DMS53 treated with DMSO at 0.1 percent for 48 hours (cell line): ENCODE measurements around the gene MED27.

ENCODE experiments used
- DNase-seq: peaks from one replicate; lab custom pipeline; 2025; ENCODE audit not compliant: unreplicated experiment; lab: John Stamatoyannopoulos, UW

The MED27 gene

DNA sequence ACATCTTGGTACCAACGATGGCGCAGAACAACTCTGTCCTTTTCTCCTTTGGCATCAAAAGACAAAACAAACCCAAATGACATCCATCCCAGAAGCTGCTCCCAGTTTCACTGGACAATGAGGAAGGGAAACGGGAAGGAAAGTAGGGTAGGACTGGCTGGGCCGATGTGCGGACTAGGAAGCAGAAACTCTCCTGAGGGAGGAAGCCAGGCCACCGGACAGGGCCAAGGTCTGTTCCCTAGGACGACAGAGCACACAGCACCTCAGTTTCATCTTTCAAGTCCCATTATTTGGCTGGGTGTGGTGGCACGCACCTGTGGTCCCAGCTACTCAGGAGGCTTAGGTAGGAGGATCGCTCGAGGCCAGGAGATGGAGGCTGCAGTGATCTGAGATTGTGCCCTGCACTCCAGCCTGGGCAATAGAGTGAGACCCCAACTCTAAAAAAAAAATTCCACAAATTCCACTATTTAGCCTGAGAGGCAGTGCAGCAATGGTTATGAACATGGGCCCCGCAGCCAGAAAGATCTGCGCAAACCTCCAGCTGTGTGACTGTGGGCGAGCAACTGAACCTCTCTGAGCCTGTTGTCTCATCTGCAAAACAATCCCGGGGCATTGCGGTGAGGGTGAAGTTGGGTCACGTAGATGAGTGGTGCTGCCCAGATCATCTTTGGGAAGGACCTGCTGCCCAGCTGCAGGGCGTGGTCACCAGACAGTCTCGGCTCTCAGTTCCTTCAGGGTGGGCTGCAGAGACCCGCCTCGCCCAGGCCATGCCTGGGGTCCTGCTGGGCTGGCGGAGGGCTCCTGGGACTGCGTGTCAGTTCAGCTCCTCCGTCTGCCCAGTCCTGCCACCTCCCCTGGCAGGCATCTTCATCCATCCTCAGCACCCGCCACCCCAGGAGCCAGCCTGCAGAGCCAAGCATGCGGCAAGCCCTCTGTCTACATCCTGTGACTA lies 238.6 kb downstream of the MED27 start:
- no peak for DNase-seq

- no peak for DNase-seq
These were observed 239.4 kb downstream of the MED27 start for GRCh38 chr9:131840220-131840619.

DNA sequence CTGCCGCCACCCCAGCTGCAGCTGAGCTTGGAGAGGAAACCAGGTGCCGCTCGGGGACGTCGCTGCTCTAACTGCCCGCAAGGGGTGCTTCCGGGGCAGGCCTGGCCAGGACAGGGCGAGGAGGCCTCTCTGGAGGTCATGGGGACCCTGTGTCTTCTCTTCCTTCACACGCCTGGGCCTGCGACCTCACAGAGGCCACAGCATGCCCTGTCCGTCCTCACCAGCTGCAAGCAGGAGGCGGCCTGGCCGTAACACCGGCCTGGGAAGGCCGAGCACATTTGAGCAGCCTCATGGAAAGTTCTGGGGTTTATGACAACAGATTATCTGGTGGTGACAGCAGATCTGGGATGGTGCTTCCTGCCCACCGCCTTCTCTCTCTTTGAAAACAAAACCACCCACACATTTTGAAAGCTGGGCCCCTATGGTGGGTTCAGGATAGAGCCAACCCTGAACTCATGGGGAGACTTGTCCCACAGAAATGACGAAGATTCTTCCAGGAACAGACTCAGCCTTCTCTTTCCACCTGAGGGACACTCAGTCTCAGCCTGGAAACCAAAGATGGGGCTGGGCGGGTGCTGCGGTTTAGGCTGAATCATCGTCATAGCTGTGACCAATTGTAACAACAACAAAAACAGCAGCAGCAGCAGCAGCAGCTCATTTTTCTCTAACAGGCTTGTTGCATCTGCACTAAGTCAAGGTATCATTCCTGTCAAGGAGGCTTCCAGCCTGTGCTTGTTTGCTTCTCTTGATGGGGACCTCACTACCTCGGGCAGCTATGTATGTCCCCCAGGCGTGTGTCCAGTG lies 240.2 kb downstream of the MED27 start:
- DNase-seq, result no peak

GRCh38 chr9:131838530-131839280 lies 241.0 kb downstream of the MED27 start:
- DNase-seq, result no peak

DNA sequence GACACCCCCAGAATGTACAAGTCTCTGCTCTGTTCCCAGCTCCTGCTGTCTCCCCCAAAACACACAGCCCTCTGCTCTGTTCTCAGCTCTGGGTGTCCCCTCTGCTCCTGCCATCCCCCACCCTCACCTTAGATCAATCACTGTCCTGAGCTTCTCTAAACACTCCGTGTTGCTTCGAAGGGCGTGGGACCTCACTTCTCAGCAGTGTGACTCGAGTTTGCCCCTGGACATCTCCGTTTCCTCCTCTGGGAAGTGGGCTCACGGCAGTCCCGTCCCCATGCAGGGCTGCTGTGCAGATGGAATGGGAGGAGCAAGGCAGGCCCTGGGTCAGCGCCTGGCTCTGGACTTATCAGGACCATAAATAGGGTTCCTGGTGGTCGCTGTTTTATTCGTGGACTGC lies 241.8 kb downstream of the MED27 start:
- no peak for DNase-seq

- DNase-seq, result no peak
These were observed 242.4 kb downstream of the MED27 start for GRCh38 chr9:131837316-131837715.

GRCh38 chr9:131836607-131837315 lies 242.9 kb downstream of the MED27 start:
- no peak for DNase-seq

DNA sequence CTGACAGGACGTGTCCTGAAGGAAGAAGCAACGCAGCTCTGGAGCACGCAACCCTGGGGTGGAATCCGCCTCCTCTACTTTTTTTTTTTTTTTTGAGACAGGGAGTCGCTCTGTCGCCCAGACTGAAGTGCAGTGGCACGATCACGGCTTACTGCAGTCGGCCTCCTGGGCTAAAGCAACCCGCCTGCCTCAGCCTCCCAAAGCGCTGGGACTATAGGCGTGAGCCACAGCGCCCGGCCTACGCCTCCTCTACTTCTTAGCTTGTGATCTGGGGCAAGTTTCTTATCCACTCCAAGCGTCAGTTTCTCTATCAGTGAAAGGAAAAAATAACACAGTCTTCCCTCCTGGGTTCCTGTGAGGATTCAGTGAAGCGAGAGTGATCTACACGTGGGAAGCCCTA lies 243.6 kb downstream of the MED27 start:
- no peak for DNase-seq

GRCh38 chr9:131835151-131835910 lies 244.3 kb downstream of the MED27 start:
- DNase-seq, result no peak

DNA sequence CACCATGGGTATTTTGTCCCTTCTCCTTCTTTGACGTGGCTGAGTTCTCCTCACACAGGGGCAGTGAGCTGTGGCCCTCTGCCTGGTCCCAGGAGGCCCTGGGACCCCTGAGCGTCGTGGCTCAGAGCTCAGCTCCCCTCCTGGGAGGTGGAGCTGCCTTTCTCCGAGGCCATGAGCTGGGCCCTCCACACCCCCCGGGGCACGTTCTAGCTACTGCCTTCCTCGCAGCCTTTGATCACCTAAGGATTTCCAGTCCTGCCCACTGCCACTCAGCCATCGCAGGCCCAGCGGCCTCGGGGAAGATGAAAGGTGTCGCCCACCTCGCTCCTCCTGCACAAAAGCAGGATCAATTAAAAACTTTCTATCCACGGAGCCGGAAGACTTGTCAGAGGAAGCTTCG lies 244.9 kb downstream of the MED27 start:
- no peak for DNase-seq

GRCh38 chr9:131833906-131834305 lies 245.8 kb downstream of the MED27 start:
- no peak for DNase-seq

GRCh38 chr9:131833083-131833482 lies 246.6 kb downstream of the MED27 start:
- no peak for DNase-seq

- no peak for DNase-seq
These were observed 248.1 kb downstream of the MED27 start for GRCh38 chr9:131831380-131832165.

GRCh38 chr9:131827821-131828369 lies 251.8 kb downstream of the MED27 start:
- no peak for DNase-seq

DNA sequence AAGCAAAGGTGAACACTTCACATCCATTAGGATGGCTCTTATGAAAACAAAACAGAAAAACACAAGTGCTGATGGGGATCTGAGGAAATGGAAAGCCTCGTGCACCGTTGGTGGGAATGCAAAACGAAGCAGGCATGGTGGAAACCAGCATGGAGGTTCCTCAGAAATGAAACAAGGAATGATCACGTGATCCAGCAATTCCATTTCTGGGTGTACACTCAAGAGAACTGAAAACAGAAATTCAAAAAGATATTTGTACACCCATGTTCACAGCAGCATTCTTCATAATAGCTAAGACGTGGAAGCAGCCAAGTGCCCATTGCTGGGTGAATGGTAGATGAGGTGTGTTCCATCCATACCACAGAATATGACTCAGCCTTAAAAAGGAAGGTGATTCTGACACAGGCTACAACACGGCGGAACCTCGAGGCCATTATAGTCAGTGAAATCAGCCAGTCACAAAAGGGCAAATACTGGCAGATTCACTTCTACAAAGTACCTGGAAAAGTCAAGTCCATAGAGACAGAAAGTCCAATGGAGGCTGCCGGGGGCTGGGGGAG lies 252.6 kb downstream of the MED27 start:
- no peak for DNase-seq

DNA sequence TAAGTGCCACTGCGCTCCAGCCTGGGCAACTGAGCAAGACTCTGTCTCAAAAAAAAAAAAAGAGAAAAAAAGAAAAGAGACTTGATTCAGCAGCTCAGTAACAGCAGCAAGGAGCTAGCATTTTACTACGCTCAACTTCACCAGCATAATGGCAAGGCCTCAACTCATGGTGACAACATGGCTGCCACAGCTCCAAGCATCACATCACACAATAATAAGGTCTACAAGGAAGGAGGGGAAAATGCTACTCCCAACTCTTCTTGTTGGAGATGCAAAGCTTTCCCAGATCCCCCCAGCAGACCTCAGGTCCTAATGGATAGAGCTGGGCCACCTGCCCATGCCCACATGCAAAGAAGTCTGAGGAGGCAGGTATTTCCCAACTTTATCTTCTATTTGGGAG lies 253.6 kb downstream of the MED27 start:
- DNase-seq, result no peak

- DNase-seq, result no peak
These were observed 254.6 kb downstream of the MED27 start for GRCh38 chr9:131824953-131825495.

- no peak for DNase-seq
These were observed 255.5 kb downstream of the MED27 start for GRCh38 chr9:131824155-131824594.
